Neural cell (in vitro differentiated cells): ENCODE data around the gene SPTBN1.

Source experiments
- EP300 ChIP-seq: fragments of 450-650 bp; conservative IDR thresholded peaks from 2 replicates; pipeline ENCODE4 v1.6.1; 2014; ENCODE audit warnings: antibody characterized with exemption, mild to moderate bottlenecking, moderate library complexity; ENCODE audit not compliant: poor library complexity, severe bottlenecking
- EZH2 ChIP-seq: fragments of 200-600, 300-800 bp; shearing (Covaris generic), sonication (generic); IDR thresholded peaks from 2 replicates; pipeline ENCODE4 v1.6.1; 2014; ENCODE audit warnings: antibody characterized with exemption, low read length, borderline replicate concordance, mild to moderate bottlenecking; ENCODE audit not compliant: insufficient read depth, poor library complexity, severe bottlenecking
- MXI1 ChIP-seq: fragments of 450-650 bp; conservative IDR thresholded peaks from 2 replicates; pipeline ENCODE4 v1.6.1; 2014; ENCODE audit warnings: antibody characterized with exemption, mild to moderate bottlenecking; ENCODE audit not compliant: poor library complexity, severe bottlenecking
- POLR2AphosphoS5 ChIP-seq: IDR thresholded peaks from 2 replicates; pipeline ENCODE4 v1.6.1; 2012
- RAD21 ChIP-seq: fragments of 450-650 bp; conservative IDR thresholded peaks from 2 replicates; pipeline ENCODE4 v1.6.1; 2014; ENCODE audit warnings: antibody characterized with exemption, mild to moderate bottlenecking, moderate library complexity
- REST ChIP-seq: IDR thresholded peaks from 2 replicates; pipeline ENCODE4 v1.6.1; 2012; ENCODE audit warnings: borderline replicate concordance
- SMC3 ChIP-seq: fragments of 450-650 bp; conservative IDR thresholded peaks from 2 replicates; pipeline ENCODE4 v1.6.1; 2014; ENCODE audit warnings: antibody characterized with exemption, mild to moderate bottlenecking, moderate library complexity; ENCODE audit not compliant: poor library complexity
- TF ChIP-seq, protein P1 (sequence below): fragments of 450-650 bp; IDR thresholded peaks from 2 replicates; pipeline ENCODE4 v1.5.1; 2014; ENCODE audit warnings: antibody characterized with exemption, mild to moderate bottlenecking, moderate library complexity; ENCODE audit not compliant: poor library complexity, severe bottlenecking

DNA sequence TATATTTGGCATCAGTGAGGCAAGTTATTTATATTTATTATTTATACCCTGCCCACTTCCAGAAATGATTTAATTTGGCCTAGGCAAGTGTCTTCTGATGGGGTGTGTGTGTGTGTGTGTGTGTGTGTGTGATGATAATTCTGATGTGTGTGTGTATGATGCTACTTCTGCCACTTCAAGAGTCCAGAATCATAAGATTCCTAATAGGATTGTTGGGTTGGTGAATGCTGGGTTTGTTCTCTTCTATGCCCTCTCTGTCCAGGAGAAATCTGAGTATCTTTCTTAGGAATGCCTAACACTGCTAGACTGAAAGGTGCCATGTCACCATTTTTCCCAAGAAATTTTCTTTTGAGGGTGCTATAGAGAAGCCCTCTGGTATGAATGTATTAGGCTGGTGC, 122.5 kb downstream of the SPTBN1 start:
- TF ChIP-seq, protein P1, sequence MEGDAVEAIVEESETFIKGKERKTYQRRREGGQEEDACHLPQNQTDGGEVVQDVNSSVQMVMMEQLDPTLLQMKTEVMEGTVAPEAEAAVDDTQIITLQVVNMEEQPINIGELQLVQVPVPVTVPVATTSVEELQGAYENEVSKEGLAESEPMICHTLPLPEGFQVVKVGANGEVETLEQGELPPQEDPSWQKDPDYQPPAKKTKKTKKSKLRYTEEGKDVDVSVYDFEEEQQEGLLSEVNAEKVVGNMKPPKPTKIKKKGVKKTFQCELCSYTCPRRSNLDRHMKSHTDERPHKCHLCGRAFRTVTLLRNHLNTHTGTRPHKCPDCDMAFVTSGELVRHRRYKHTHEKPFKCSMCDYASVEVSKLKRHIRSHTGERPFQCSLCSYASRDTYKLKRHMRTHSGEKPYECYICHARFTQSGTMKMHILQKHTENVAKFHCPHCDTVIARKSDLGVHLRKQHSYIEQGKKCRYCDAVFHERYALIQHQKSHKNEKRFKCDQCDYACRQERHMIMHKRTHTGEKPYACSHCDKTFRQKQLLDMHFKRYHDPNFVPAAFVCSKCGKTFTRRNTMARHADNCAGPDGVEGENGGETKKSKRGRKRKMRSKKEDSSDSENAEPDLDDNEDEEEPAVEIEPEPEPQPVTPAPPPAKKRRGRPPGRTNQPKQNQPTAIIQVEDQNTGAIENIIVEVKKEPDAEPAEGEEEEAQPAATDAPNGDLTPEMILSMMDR = no peak
- no peak for TF ChIP-seq RAD21
- TF ChIP-seq EP300 = no peak
- no peak for TF ChIP-seq EZH2
- TF ChIP-seq POLR2AphosphoS5 = no peak
- TF ChIP-seq SMC3 = no peak
- no peak for TF ChIP-seq REST
- TF ChIP-seq MXI1 = no peak
